ENCODE data around the gene PIGH.
"Not testable (repeated sequence)": the region's sequence is repeated elsewhere in the genome, so short reads cannot be mapped to it uniquely, and the experiment has no call there.

PIGH gene

GRCh38 chr14:67607646-67608045 is 7.6 kb upstream of the PIGH start:
- DNase-seq: no peak

GRCh38 chr14:67602995-67603545 is 3.0 kb upstream of the PIGH start:
- DNase-seq: no peak

- DNase-seq: no peak
Measured at GRCh38 chr14:67602076-67602475, 2.0 kb upstream of the PIGH start.

GRCh38 chr14:67600562-67600974 is 500 bp upstream of the PIGH start:
- not testable (repeated sequence) for DNase-seq

- DNase-seq: no peak
Measured at GRCh38 chr14:67595392-67595791, 4.7 kb downstream of the PIGH start.

GRCh38 chr14:67593650-67594049 is 6.4 kb downstream of the PIGH start:
- not testable (repeated sequence) for DNase-seq

- no peak for DNase-seq
Measured at GRCh38 chr14:67589204-67589770, 10.8 kb downstream of the PIGH start.

GRCh38 chr14:67586369-67586768 is 13.7 kb downstream of the PIGH start:
- no peak for DNase-seq

- DNase-seq: no peak
Measured at GRCh38 chr14:67584978-67585377, 15.1 kb downstream of the PIGH start.

- peak; percentile 74 for DNase-seq
Measured at GRCh38 chr14:67583711-67584644, 16.1 kb downstream of the PIGH start.

GRCh38 chr14:67582061-67582460 is 18.0 kb downstream of the PIGH start:
- no peak for DNase-seq

- no peak for DNase-seq
Measured at GRCh38 chr14:67581643-67582042, 18.4 kb downstream of the PIGH start.

GRCh38 chr14:67580336-67581171 is 19.5 kb downstream of the PIGH start:
- DNase-seq: peak; percentile 23

GRCh38 chr14:67579636-67580035 is 20.4 kb downstream of the PIGH start:
- no peak for DNase-seq

- no peak for DNase-seq
Measured at GRCh38 chr14:67579040-67579439, 21.0 kb downstream of the PIGH start.

- no peak for DNase-seq
Measured at GRCh38 chr14:67577909-67578749, 21.9 kb downstream of the PIGH start.

GRCh38 chr14:67577181-67577808 is 22.8 kb downstream of the PIGH start:
- DNase-seq: no peak

GRCh38 chr14:67576216-67576955 is 23.7 kb downstream of the PIGH start:
- DNase-seq: no peak

- no peak for DNase-seq
Measured at GRCh38 chr14:67575684-67576083, 24.4 kb downstream of the PIGH start.

- no peak for DNase-seq
Measured at GRCh38 chr14:67574806-67575205, 25.3 kb downstream of the PIGH start.

- no peak for DNase-seq
Measured at GRCh38 chr14:67574156-67574555, 25.9 kb downstream of the PIGH start.
